ENCODE results near the gene CALML3. TPM values are rescaled to one million over a fixed set of nuclear protein-coding genes. Genes with fewer than 3 reads are reported as not detected.

Gene CALML3
- total and polyA plus RNA-seq, 2 donors: 142 to 144 TPM

DNA sequence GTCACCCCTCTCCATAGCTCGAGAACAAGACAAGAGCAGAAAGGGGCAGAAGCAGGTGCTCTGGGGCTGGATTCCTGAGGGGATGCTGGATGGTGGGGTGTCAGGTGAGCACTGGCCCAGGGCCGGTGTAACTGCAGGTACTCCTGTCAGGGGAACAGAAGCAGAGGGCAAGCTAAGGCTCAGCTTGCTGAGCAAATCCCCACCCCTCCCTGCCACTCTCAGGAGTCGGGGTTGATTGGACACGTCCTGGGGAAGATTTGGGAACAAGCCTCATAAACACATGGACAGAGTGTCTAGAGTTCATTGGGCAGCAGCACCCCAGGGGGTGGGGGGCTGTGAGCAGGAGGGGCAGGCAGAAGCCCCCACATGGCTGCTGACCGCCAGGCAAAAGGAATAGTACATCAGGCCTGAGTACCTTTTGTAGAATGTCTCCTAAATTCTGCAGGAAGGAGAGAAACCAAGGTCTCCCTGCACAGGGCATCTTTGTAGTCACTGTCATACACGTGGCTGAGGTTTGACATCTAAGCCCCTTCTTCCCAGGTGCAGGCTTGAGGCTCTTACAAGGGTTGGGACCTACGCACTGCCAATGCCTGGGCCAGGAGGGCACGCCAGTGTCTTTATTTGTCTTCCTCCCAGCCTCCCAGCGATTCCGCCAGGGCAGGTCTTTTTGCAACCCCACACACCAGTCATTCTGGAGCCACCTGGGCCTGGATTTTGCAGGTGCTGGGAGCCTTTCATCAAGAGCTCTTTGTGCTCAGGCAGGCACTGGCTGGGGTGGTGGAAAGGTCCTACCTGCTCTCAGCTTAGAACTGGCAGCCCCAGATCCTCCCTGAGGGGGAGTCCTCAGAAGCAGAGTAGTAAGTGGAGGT, 2.8 kb downstream of the CALML3 start:
- peak overlapping the region in 1 of 2 donors; percentile 11 for H3K27ac ChIP-seq (ENCODE audit: low read depth in 1 of 2, low read length in 1 of 2)
- DNase-seq (ENCODE audit: low read depth in 6 of 9, low spot score in 9 of 9): peak in 4 of 9 donors; percentile 27 to 57 (median 38)
- no peaks in the 10 kb centered on the region for H3K36me3 ChIP-seq (ENCODE audit: control insufficient read depth in 2 of 2, insufficient read depth in 2 of 2, low read length in 1 of 2)
- no peaks in the 10 kb centered on the region for H3K27me3 ChIP-seq (ENCODE audit: control insufficient read depth in 2 of 2, insufficient read depth in 1 of 2, low read length in 1 of 2)
- WGBS: 78% methylated on average over 10 of the region's 10 CpGs
- no peak overlapping the region for H3K4me3 ChIP-seq (ENCODE audit: low read length in 2 of 2)
- H3K4me1 ChIP-seq (ENCODE audit: control insufficient read depth in 2 of 2, insufficient read depth in 2 of 2, low read length in 2 of 2): peaks cover 4 to 17% of the 10 kb centered on the region in 2 donors
- no peaks in the 10 kb centered on the region for H3K9me3 ChIP-seq (ENCODE audit: control insufficient read depth in 2 of 2, insufficient read depth in 1 of 2, low read length in 1 of 2)

DNA sequence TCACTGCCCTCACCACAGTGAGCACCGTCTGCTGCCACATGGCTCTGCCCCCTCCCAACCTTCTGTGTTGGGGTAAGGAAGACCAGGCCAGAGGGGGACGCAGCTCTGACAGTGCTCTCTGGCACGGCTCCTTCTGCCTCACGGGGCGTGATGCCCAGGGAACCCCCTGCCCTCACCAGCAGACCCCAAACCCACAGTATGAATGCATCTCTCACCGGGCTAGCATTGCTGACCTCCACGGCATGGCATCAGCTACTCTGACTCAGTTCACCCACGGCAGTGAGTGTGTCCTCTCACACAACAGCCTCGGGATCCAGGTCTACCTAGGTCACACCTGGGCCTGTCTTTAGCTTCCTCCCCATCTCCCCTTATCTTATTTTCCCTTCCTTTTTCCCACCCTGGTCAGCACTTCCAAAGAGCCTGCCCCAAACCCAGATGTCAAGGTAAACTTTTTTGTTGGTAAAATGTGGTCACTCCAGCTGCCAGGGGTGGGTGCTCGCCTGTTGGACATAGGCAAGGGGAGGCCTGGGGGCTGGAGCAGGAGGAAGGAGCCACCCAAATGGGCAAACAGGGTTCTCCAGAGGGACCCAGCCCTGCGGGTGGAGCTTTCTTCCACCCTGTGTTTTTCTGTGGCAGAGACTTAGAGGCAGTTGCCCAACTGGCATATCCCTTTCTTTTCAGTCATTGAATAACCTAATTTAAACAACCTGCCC, 4.4 kb downstream of the CALML3 start:
- no peaks in the 10 kb centered on the region for H3K27me3 ChIP-seq (ENCODE audit: control insufficient read depth in 2 of 2, insufficient read depth in 1 of 2, low read length in 1 of 2)
- H3K36me3 ChIP-seq (ENCODE audit: control insufficient read depth in 2 of 2, insufficient read depth in 2 of 2, low read length in 1 of 2): no peaks in the 10 kb centered on the region
- H3K4me1 ChIP-seq (ENCODE audit: control insufficient read depth in 2 of 2, insufficient read depth in 2 of 2, low read length in 2 of 2): peaks cover 4 to 22% of the 10 kb centered on the region in 2 donors
- DNase-seq (ENCODE audit: low read depth in 6 of 9, low spot score in 9 of 9): no peak
- WGBS: 92% methylated on average over 11 of the region's 11 CpGs
- H3K4me3 ChIP-seq (ENCODE audit: low read length in 2 of 2): no peak overlapping the region
- no peak overlapping the region for H3K27ac ChIP-seq (ENCODE audit: low read depth in 1 of 2, low read length in 1 of 2)
- no peaks in the 10 kb centered on the region for H3K9me3 ChIP-seq (ENCODE audit: control insufficient read depth in 2 of 2, insufficient read depth in 1 of 2, low read length in 1 of 2)

DNA sequence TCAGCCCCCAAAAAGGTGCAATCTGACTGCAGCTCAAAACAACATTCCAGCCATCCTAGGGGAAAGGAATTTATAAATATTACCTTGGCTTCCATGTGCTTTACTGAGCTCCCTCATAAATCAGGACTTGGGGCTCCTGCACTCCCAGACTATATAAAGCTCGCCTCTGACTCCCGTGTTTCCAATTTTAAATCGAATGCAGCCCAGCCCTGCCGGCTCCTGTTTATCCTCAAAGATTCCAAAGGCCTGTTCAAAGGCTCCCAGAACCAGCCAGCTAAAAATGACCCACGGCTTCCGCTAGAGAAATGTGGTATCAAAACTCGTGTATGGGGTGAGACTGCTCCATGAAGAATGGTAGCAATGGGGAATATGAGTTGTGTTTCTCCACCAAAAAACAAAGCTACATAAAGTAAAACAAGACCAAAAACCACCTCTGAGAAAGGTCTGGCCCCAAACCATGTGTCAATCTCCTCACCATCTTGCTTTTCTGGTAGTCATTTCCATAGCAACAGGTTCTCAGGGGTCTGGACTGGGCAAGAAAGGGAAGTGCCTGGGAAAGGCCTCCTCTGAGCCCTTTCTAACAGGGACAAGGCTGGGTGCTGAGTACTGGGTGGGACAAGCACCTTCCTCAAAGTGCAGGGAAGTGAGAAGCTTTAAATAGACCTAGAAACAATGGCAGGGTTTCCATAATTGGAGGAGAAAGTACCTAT, 5.1 kb downstream of the CALML3 start:
- WGBS: 98% methylated on average over 7 of the region's 7 CpGs
- no peak overlapping the region for H3K4me3 ChIP-seq (ENCODE audit: low read length in 2 of 2)
- no peaks in the 10 kb centered on the region for H3K36me3 ChIP-seq (ENCODE audit: control insufficient read depth in 2 of 2, insufficient read depth in 2 of 2, low read length in 1 of 2)
- H3K4me1 ChIP-seq (ENCODE audit: control insufficient read depth in 2 of 2, insufficient read depth in 2 of 2, low read length in 2 of 2): peaks cover 4 to 22% of the 10 kb centered on the region in 2 donors
- H3K27ac ChIP-seq (ENCODE audit: low read depth in 1 of 2, low read length in 1 of 2): no peak overlapping the region
- DNase-seq (ENCODE audit: low read depth in 6 of 9, low spot score in 9 of 9): no peak
- H3K27me3 ChIP-seq (ENCODE audit: control insufficient read depth in 2 of 2, insufficient read depth in 1 of 2, low read length in 1 of 2): no peaks in the 10 kb centered on the region
- H3K9me3 ChIP-seq (ENCODE audit: control insufficient read depth in 2 of 2, insufficient read depth in 1 of 2, low read length in 1 of 2): no peaks in the 10 kb centered on the region

DNA sequence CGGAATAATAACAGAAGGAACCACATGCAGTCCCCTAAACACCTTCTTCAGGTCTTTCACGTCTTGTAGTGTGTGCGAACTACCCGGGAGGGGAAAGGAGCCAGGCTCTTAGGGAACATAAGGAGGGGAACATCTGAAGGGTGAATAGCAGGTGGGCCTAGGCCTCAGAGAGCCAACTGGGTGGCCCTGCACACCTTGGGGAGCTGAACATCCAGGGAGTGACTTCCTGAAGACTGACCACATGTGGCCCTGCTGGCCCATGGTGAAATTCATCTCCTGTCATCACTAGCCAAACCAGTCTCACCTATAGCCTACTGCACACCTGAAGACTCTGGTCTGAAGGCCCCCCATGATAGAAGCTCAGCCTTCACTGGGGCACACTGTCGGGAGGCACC, 5.6 kb downstream of the CALML3 start:
- Histone ChIP-seq H3K36me3 (ENCODE audit: control insufficient read depth in 2 of 2, insufficient read depth in 2 of 2, low read length in 1 of 2) (no peaks in the 10 kb centered on the region), H3K9me3 (ENCODE audit: control insufficient read depth in 2 of 2, insufficient read depth in 1 of 2, low read length in 1 of 2) (no peaks in the 10 kb centered on the region), H3K4me1 (ENCODE audit: control insufficient read depth in 2 of 2, insufficient read depth in 2 of 2, low read length in 2 of 2) (peaks cover 4 to 22% of the 10 kb centered on the region in 2 donors), H3K27me3 (ENCODE audit: control insufficient read depth in 2 of 2, insufficient read depth in 1 of 2, low read length in 1 of 2) (no peaks in the 10 kb centered on the region), H3K4me3 (ENCODE audit: low read length in 2 of 2) (no peak overlapping the region), H3K27ac (ENCODE audit: low read depth in 1 of 2, low read length in 1 of 2) (no peak overlapping the region)
- DNase-seq (ENCODE audit: low read depth in 6 of 9, low spot score in 9 of 9): no peak
- 96% methylated on average over 5 of the region's 5 CpGs for WGBS

DNA sequence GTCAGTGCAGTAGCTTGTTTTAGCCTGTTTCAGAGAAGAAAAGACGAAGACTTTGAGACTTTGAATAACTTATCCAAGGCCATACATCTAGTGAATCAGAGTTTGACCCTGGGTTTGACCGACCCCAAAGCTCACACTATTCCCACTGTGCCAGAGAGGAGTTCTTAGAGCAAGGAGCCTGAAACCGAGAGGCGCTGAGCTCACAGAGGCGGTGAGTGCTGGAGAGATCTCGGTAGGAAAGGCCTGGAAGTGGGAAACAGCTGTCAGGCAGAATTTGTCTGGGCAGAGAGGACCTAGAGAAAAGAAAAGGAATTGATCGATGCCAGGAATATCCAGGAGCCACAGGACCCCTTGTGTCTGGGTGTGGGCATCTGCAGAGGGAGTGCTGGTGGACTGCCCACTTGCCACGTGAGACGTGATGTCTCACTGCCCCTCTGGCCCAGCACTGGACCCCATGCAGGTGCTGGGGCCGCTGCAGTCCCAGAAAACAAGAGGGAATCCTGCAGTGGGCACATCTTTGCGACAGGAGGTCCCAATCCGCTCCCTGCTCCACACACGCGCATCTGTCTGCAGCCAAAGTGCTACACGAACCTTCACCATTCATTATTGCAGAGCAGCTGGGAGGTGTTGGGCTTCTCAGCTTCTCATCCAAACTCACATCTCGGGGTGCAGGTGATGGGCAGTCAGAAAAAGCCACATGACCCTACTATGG, 6.2 kb downstream of the CALML3 start:
- H3K4me1 ChIP-seq (ENCODE audit: control insufficient read depth in 2 of 2, insufficient read depth in 2 of 2, low read length in 2 of 2): peaks cover 4 to 22% of the 10 kb centered on the region in 2 donors

DNA sequence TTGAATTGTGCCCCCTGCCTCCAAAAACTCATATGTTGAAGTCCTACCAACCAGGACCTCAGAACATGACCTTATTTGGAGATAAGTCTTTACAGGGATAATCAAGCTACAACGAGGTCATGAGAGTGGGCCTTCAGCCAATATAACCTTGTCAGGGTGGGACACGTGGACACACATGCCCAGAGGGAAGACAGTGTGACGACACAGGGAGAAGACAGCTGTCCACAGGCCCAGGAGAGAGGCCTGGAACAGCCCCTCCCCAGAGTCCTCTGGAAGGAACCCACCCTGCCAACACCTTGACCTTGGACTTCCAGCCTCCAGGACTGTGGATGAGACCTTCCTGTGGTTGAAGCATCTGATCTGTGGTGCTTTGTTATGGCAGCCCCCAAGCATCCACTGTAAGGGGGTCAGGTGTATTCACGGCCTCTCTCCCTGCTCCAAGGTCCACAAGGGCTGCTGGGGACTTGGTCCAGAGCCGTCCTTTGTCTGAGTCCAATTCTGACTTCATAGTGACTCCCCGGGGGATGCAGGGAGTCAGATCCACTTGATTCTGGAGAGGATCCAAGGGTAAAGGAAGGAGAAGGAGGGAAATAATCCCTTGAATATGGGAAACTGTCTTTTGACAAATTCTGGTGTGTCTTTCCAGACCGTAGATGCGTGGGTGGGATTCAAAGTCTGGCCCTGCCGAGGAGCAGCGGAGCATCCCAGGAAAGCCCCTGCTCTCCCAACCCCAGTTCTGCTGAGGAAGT, 7.0 kb downstream of the CALML3 start:
- Histone ChIP-seq H3K9me3 (ENCODE audit: control insufficient read depth in 2 of 2, insufficient read depth in 1 of 2, low read length in 1 of 2) (no peaks in the 10 kb centered on the region), H3K4me1 (ENCODE audit: control insufficient read depth in 2 of 2, insufficient read depth in 2 of 2, low read length in 2 of 2) (peaks cover 4 to 22% of the 10 kb centered on the region in 2 donors), H3K4me3 (ENCODE audit: low read length in 2 of 2) (no peak overlapping the region), H3K27me3 (ENCODE audit: control insufficient read depth in 2 of 2, insufficient read depth in 1 of 2, low read length in 1 of 2) (no peaks in the 10 kb centered on the region), H3K27ac (ENCODE audit: low read depth in 1 of 2, low read length in 1 of 2) (peak overlapping the region in 1 of 2 donors; percentile 4), H3K36me3 (ENCODE audit: control insufficient read depth in 2 of 2, insufficient read depth in 2 of 2, low read length in 1 of 2) (no peaks in the 10 kb centered on the region)
- no peak for DNase-seq (ENCODE audit: low read depth in 6 of 9, low spot score in 9 of 9)
- WGBS: 94% methylated on average over 10 of the region's 10 CpGs

More for the DNA sequence above, 6.2 kb downstream of the CALML3 start:
- H3K9me3 ChIP-seq (ENCODE audit: control insufficient read depth in 2 of 2, insufficient read depth in 1 of 2, low read length in 1 of 2): no peaks in the 10 kb centered on the region
- H3K36me3 ChIP-seq (ENCODE audit: control insufficient read depth in 2 of 2, insufficient read depth in 2 of 2, low read length in 1 of 2): no peaks in the 10 kb centered on the region
- no peak for DNase-seq (ENCODE audit: low read depth in 6 of 9, low spot score in 9 of 9)
- H3K27ac ChIP-seq (ENCODE audit: low read depth in 1 of 2, low read length in 1 of 2): no peak overlapping the region
- H3K4me3 ChIP-seq (ENCODE audit: low read length in 2 of 2): no peak overlapping the region
- WGBS: 97% methylated on average over 16 of the region's 16 CpGs
- no peaks in the 10 kb centered on the region for H3K27me3 ChIP-seq (ENCODE audit: control insufficient read depth in 2 of 2, insufficient read depth in 1 of 2, low read length in 1 of 2)

DNA sequence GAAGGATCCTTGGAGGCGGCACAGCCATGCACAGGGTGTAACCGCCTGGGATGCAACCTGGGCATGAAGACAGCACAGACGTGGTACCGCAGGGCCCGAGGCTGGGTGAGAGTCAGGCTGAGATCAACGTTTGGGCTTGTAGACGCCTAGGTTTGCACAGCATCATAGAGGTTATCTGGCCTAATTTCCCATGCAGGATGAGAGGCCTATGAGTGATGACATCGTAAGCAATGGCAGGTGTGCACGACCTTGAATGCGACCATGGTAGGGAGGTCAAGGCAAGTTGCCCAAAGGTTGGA, 7.5 kb downstream of the CALML3 start:
- H3K27me3 ChIP-seq (ENCODE audit: control insufficient read depth in 2 of 2, insufficient read depth in 1 of 2, low read length in 1 of 2): no peaks in the 10 kb centered on the region
- no peak overlapping the region for H3K27ac ChIP-seq (ENCODE audit: low read depth in 1 of 2, low read length in 1 of 2)
- DNase-seq (ENCODE audit: low read depth in 6 of 9, low spot score in 9 of 9): no peak

DNA sequence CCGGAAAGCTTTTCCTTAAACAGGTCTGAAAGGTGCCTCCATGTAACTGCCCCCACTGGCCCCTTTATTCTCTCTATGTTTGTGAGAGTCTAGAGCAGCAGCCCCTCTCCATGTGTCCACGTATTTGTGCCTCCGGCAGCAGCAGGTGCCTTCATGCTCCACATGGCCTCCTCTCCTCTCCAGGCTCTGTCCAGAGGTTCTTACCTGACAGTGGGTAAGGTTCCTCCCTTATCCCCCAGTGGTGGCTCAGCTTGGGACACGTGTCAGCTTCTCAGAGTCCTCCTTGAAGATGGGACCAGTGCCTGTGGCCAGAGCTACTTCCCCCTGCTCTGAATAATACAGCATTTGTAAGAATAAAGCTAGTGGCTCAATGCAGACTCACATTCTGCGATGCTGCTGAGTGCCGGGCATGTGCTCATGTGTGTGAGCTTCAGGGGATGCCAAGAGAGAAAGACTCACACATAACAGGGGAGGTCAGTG, 7.9 kb downstream of the CALML3 start:
- no peak overlapping the region for H3K27ac ChIP-seq (ENCODE audit: low read depth in 1 of 2, low read length in 1 of 2)
- no peak overlapping the region for H3K4me3 ChIP-seq (ENCODE audit: low read length in 2 of 2)
- peaks cover 3 to 14% of the 10 kb centered on the region in 2 donors for H3K4me1 ChIP-seq (ENCODE audit: control insufficient read depth in 2 of 2, insufficient read depth in 2 of 2, low read length in 2 of 2)
- no peaks in the 10 kb centered on the region for H3K9me3 ChIP-seq (ENCODE audit: control insufficient read depth in 2 of 2, insufficient read depth in 1 of 2, low read length in 1 of 2)
- H3K36me3 ChIP-seq (ENCODE audit: control insufficient read depth in 2 of 2, insufficient read depth in 2 of 2, low read length in 1 of 2): no peaks in the 10 kb centered on the region
- 97% methylated on average over 6 of the region's 6 CpGs for WGBS
- DNase-seq (ENCODE audit: low read depth in 6 of 9, low spot score in 9 of 9): no peak
- H3K27me3 ChIP-seq (ENCODE audit: control insufficient read depth in 2 of 2, insufficient read depth in 1 of 2, low read length in 1 of 2): no peaks in the 10 kb centered on the region

More for the DNA sequence above, 7.5 kb downstream of the CALML3 start:
- Histone ChIP-seq H3K9me3 (ENCODE audit: control insufficient read depth in 2 of 2, insufficient read depth in 1 of 2, low read length in 1 of 2) (no peaks in the 10 kb centered on the region), H3K4me1 (ENCODE audit: control insufficient read depth in 2 of 2, insufficient read depth in 2 of 2, low read length in 2 of 2) (peaks cover 4 to 17% of the 10 kb centered on the region in 2 donors), H3K4me3 (ENCODE audit: low read length in 2 of 2) (no peak overlapping the region), H3K36me3 (ENCODE audit: control insufficient read depth in 2 of 2, insufficient read depth in 2 of 2, low read length in 1 of 2) (no peaks in the 10 kb centered on the region)
- WGBS: 96% methylated on average over 10 of the region's 10 CpGs

Measured in thymus (tissue), 11 donors.